Parathyroid adenoma (tissue), 2 donors: Measurements from ENCODE around the gene SYNGR2.

Source experiments
- H2AFZ ChIP-seq: fragments of 300-600 bp; sonication (generic); one replicate; pipeline ENCODE4 v1.7.0; 2017; ENCODE audit warnings: antibody characterized with exemption, mild to moderate bottlenecking
- H3K27ac ChIP-seq: fragments of 300-600 bp; sonication (generic); one replicate; pipeline ENCODE4 v1.7.0; 2017
- H3K27me3 ChIP-seq: fragments of 300-600 bp; sonication (generic); one replicate; pipeline ENCODE4 v1.7.0; 2017; ENCODE audit warnings: low read length; ENCODE audit not compliant: control insufficient read depth, insufficient read depth
- H3K36me3 ChIP-seq: fragments of 300-600 bp; sonication (generic); one replicate; pipeline ENCODE4 v1.7.0; 2017; ENCODE audit warnings: low read length; ENCODE audit not compliant: control insufficient read depth, insufficient read depth
- H3K4me1 ChIP-seq: fragments of 300-600 bp; sonication (generic); one replicate; pipeline ENCODE4 v1.7.0; 2017; ENCODE audit warnings: control low read depth
- H3K4me2 ChIP-seq: fragments of 300-600 bp; sonication (generic); one replicate; pipeline ENCODE4 v1.7.0; 2017; ENCODE audit warnings: low read length
- H3K4me3 ChIP-seq: fragments of 300-600 bp; sonication (generic); one replicate; pipeline ENCODE4 v1.7.0; 2017; ENCODE audit warnings: low read depth, low read length
- H3K79me2 ChIP-seq: fragments of 300-600 bp; sonication (generic); one replicate; pipeline ENCODE4 v1.7.0; 2017; ENCODE audit warnings: control low read depth
- H3K9ac ChIP-seq: fragments of 300-600 bp; sonication (generic); one replicate; pipeline ENCODE4 v1.7.0; 2017; ENCODE audit warnings: mild to moderate bottlenecking
- H3K9me3 ChIP-seq: fragments of 300-600 bp; sonication (generic); one replicate; pipeline ENCODE4 v1.7.0; 2017; ENCODE audit warnings: low read length; ENCODE audit not compliant: control insufficient read depth
- TF ChIP-seq, protein P1 (sequence below): fragments of 300-600 bp; sonication (generic); IDR thresholded peaks from one replicate; pipeline ENCODE4 v1.7.0; 2017; ENCODE audit warnings: antibody characterized with exemption, mild to moderate bottlenecking
- donor health status: primary hyperparathyroidism.

Gene SYNGR2

DNA sequence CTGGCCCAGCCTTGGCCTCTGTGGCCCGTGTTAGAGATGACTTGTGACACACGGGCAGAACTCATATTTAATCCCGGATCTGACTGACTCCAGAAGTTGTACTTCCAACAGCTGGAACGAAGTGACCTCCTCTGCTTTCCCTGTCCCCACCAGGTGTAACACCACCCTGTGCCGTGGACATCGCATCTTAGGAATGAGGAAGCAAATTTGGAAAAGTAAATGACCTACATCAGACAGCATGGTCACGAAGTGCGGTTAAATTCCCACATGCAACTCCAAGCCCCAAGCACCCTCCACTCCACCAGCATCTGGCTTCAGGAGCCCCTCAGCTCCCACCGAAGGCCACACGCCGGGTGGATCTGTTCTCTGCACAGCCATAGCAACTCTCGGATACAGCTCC, 15.5 kb downstream of the SYNGR2 start:
- Histone ChIP-seq H3K27ac (no peak overlapping the region), H3K79me2 (peaks cover 3% of the 10 kb centered on the region), H3K4me2 (no peak overlapping the region), H3K27me3 (no peaks in the 10 kb centered on the region), H3K9me3 (no peaks in the 10 kb centered on the region), H3K9ac (no peak overlapping the region), H3K4me3 (no peak overlapping the region), H2AFZ (no peak overlapping the region), H3K36me3 (no peaks in the 10 kb centered on the region), H3K4me1 (no peaks in the 10 kb centered on the region)
- TF ChIP-seq, protein P1, sequence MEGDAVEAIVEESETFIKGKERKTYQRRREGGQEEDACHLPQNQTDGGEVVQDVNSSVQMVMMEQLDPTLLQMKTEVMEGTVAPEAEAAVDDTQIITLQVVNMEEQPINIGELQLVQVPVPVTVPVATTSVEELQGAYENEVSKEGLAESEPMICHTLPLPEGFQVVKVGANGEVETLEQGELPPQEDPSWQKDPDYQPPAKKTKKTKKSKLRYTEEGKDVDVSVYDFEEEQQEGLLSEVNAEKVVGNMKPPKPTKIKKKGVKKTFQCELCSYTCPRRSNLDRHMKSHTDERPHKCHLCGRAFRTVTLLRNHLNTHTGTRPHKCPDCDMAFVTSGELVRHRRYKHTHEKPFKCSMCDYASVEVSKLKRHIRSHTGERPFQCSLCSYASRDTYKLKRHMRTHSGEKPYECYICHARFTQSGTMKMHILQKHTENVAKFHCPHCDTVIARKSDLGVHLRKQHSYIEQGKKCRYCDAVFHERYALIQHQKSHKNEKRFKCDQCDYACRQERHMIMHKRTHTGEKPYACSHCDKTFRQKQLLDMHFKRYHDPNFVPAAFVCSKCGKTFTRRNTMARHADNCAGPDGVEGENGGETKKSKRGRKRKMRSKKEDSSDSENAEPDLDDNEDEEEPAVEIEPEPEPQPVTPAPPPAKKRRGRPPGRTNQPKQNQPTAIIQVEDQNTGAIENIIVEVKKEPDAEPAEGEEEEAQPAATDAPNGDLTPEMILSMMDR: no peak

DNA sequence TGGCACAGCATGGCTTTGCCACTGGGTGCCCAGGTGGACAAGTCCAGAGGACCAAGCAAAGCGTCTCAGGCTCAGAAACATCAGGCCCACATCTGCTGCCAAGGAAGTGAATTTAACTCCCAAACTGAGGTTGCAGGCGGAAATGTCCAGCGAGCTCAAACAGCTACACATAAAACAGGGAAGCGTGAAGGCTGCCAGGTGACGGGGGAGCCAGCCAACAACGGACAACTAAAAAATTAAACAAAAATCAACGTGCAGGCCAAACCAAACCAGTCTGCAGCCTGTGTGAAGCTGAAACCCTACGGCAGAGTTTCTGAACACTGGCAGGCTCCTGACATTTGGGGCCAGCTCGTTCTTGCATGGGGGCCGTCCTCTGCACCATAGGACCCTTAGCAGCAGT, 16.0 kb downstream of the SYNGR2 start:
- Histone ChIP-seq H3K9me3 (no peaks in the 10 kb centered on the region), H3K4me1 (no peaks in the 10 kb centered on the region), H2AFZ (no peak overlapping the region), H3K27ac (no peak overlapping the region), H3K36me3 (no peaks in the 10 kb centered on the region), H3K27me3 (no peaks in the 10 kb centered on the region), H3K79me2 (peaks cover 3% of the 10 kb centered on the region), H3K9ac (no peak overlapping the region), H3K4me2 (no peak overlapping the region), H3K4me3 (no peak overlapping the region)
- TF ChIP-seq, protein P1: no peak

DNA sequence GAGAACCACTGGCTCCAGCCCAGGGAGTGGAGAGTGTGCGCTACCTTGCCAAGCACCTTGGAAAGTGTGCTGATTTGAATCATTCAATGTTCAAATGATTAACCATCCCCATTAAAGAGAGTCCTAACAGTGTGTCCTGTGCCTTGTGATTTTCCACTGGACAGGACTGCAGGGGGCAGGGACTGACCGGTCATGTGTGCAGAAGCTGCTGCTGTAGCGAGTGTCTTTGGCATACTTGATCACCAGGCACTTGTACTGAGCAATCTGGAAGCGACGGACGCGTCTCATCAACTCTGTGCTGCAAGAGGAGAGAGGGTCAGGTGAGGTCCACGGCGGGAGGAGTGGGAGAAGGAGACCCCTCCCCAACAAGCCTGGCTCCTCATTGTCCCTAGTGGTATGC, 16.5 kb downstream of the SYNGR2 start:
- H2AFZ ChIP-seq: no peak overlapping the region
- H3K9me3 ChIP-seq: no peaks in the 10 kb centered on the region
- peaks cover 3% of the 10 kb centered on the region for H3K79me2 ChIP-seq
- no peak overlapping the region for H3K4me2 ChIP-seq
- no peak overlapping the region for H3K27ac ChIP-seq
- H3K9ac ChIP-seq: no peak overlapping the region
- no peaks in the 10 kb centered on the region for H3K4me1 ChIP-seq
- no peak overlapping the region for H3K4me3 ChIP-seq
- TF ChIP-seq, protein P1: no peak
- no peaks in the 10 kb centered on the region for H3K27me3 ChIP-seq
- no peaks in the 10 kb centered on the region for H3K36me3 ChIP-seq

DNA sequence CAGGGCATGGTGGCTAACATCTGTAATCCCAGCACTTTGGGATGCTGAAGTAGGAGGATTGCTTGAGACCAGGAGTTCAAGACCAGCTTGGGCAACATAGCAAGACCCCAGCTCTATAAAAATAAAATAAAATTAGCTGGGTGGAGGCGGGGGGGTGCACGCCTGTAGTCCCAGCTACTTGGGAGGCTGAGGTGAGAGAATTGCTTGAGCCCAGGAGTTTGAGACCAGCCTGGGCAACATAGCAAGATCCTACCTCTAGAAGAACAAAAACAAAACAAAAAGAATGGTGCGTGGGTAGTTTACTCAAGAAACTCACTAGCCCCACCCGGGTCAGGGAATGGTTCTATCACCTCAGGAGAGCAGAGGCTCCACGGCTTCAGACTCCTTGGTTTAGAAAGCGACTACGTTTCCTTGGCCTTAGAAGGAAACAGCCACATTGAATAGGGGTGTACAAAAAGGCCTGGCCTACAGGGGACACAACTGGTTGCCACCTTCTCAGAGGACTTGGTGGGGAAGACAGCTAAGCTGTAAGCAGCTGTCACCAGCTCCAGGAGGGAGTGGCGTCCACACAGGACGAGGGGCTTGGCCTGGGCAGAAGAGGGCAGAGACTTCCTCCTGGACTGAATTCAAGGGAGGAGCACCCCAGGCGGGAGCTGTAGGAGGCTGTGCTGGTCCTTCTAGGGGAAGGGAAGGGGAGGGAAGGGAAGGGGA, 17.8 kb downstream of the SYNGR2 start:
- TF ChIP-seq, protein P1: no peak
- peaks cover 3% of the 10 kb centered on the region for H3K79me2 ChIP-seq
- no peaks in the 10 kb centered on the region for H3K27me3 ChIP-seq
- no peak overlapping the region for H3K4me2 ChIP-seq
- H2AFZ ChIP-seq: peak overlapping the region; percentile 47
- H3K36me3 ChIP-seq: no peaks in the 10 kb centered on the region
- no peak overlapping the region for H3K27ac ChIP-seq
- H3K9me3 ChIP-seq: no peaks in the 10 kb centered on the region
- H3K9ac ChIP-seq: no peak overlapping the region
- H3K4me1 ChIP-seq: no peaks in the 10 kb centered on the region
- no peak overlapping the region for H3K4me3 ChIP-seq
